RWPE2 (cell line): ENCODE measurements around the gene SLC5A12.

Experiments
- ATAC-seq: fragments of 200-7000 bp; cut with Tn5 transposase; 3 replicates; pipeline ENCODE4 v1.9.1; 2021; ENCODE audit warnings: low read depth
- DNase-seq: peaks from one replicate; pipeline ENCODE4 v3.0.0-alpha.2; 2020; ENCODE audit warnings: low spot score
- H3K27ac ChIP-seq: fragments of 450-650 bp; 2 replicates; pipeline ENCODE4 v1.5.1; 2017; ENCODE audit warnings: mild to moderate bottlenecking; ENCODE audit not compliant: poor library complexity, severe bottlenecking
- H3K27me3 ChIP-seq: fragments of 250-450 bp; sonication (Bioruptor Pico); 2 replicates; pipeline ENCODE4 v1.5.1; 2021; ENCODE audit warnings: mild to moderate bottlenecking, moderate library complexity; ENCODE audit not compliant: insufficient read depth, poor library complexity, severe bottlenecking
- H3K36me3 ChIP-seq: fragments of 250-450 bp; sonication (Bioruptor Pico); 2 replicates; pipeline ENCODE4 v1.5.1; 2020; ENCODE audit warnings: low read depth, mild to moderate bottlenecking, moderate library complexity
- H3K4me1 ChIP-seq: fragments of 250-450 bp; sonication (Bioruptor Pico); 2 replicates; pipeline ENCODE4 v1.5.1; 2021; ENCODE audit warnings: mild to moderate bottlenecking, moderate library complexity; ENCODE audit not compliant: insufficient read depth, poor library complexity, severe bottlenecking
- H3K4me3 ChIP-seq: fragments of 250-450 bp; sonication (Bioruptor Pico); 2 replicates; pipeline ENCODE4 v1.5.1; 2021; ENCODE audit warnings: mild to moderate bottlenecking, moderate library complexity; ENCODE audit not compliant: severe bottlenecking
- H3K9me3 ChIP-seq: fragments of 250-450 bp; sonication (Bioruptor Pico); 2 replicates; pipeline ENCODE4 v1.5.1; 2021; ENCODE audit warnings: mild to moderate bottlenecking, moderate library complexity; ENCODE audit not compliant: severe bottlenecking
- CTCF ChIP-seq: fragments of 450-650 bp; IDR thresholded peaks from one replicate; pipeline ENCODE4 v1.5.1; 2017; ENCODE audit warnings: mild to moderate bottlenecking, moderate library complexity; ENCODE audit not compliant: poor library complexity, severe bottlenecking

SLC5A12 gene

DNA sequence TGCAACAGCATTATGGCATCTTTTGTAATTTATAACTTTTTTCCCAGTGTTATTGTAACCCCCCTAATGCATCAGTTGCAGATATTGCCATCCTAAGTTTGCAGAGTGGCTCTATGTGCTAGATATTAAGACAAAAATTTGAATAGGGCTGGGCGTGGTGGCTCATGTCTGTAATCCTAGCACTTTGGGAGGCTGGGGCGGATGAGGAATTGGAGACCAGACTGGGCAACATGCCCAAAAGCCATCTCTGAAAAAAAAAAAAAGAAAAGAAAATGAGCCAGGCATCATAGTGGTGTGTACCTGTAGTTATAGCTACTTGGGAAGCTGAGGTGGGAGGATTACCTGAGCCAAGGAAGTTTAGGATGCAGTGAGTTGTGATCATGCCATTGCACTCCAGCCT, 99.7 kb downstream of the SLC5A12 start:
- ATAC-seq: no peak
- no peaks in the 10 kb centered on the region for H3K27me3 ChIP-seq
- DNase-seq: no peak
- no peaks in the 10 kb centered on the region for H3K36me3 ChIP-seq
- H3K4me3 ChIP-seq: no peak overlapping the region
- H3K27ac ChIP-seq: peak overlapping the region; percentile 92
- no peak for TF ChIP-seq CTCF
- H3K9me3 ChIP-seq: no peaks in the 10 kb centered on the region
- H3K4me1 ChIP-seq: peaks cover 36% of the 10 kb centered on the region

GRCh38 chr11:26621132-26621531, 100.7 kb downstream of the SLC5A12 start:
- H3K4me3 ChIP-seq: no peak overlapping the region
- ATAC-seq: peak; percentile 91
- H3K4me1 ChIP-seq: peaks cover 36% of the 10 kb centered on the region
- H3K36me3 ChIP-seq: no peaks in the 10 kb centered on the region
- no peak for DNase-seq
- no peak for TF ChIP-seq CTCF
- H3K27ac ChIP-seq: peak overlapping the region; percentile 92
- no peaks in the 10 kb centered on the region for H3K9me3 ChIP-seq
- no peaks in the 10 kb centered on the region for H3K27me3 ChIP-seq

- no peaks in the 10 kb centered on the region for H3K27me3 ChIP-seq
- TF ChIP-seq CTCF: no peak
- peaks cover 36% of the 10 kb centered on the region for H3K4me1 ChIP-seq
- no peaks in the 10 kb centered on the region for H3K9me3 ChIP-seq
- no peaks in the 10 kb centered on the region for H3K36me3 ChIP-seq
- DNase-seq (no peak), ATAC-seq (peak; percentile 35)
- no peak overlapping the region for H3K4me3 ChIP-seq
- H3K27ac ChIP-seq: peak overlapping the region; percentile 92
Measured at GRCh38 chr11:26620282-26621045, 101.4 kb downstream of the SLC5A12 start.

DNA sequence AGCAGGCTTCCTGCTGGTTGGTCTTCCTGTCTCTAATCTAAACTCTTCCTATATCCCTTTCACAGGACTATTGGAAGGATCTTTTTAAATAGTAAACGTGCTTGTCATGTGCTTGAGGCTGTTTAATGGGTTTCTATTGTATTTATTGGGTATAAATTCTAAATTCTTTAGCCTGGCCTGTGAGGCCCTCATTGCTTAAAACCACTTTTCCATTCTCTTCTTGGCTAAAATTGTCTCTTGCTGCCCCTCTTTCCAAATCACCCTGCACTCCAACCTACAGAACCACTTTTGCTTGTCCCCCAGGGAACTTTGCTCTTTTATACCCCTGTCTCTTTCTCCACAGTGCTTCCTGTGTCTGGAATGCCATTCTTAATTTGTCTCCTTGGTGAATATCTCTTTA, 103.4 kb downstream of the SLC5A12 start:
- no peak overlapping the region for H3K4me3 ChIP-seq
- no peaks in the 10 kb centered on the region for H3K27me3 ChIP-seq
- H3K4me1 ChIP-seq: peaks cover 36% of the 10 kb centered on the region
- no peak for TF ChIP-seq CTCF
- H3K27ac ChIP-seq: no peak overlapping the region
- no peaks in the 10 kb centered on the region for H3K9me3 ChIP-seq
- no peaks in the 10 kb centered on the region for H3K36me3 ChIP-seq
- ATAC-seq: no peak
- DNase-seq: no peak
